ENCODE data around the gene SLC19A1. TPM values are rescaled to one million over a fixed set of nuclear protein-coding genes. Genes with fewer than 3 reads are reported as not detected.

Gene SLC19A1
- total RNA-seq, 4 donors from 2014 or later: 3.3 to 27.9 (median 11.4) TPM

GRCh38 chr21:45490049-45490731 is 52.0 kb downstream of the SLC19A1 start:
- DNase-seq (ENCODE audit: low spot score in 2 of 2): no peak
- Histone ChIP-seq H3K27ac (peak overlapping the region in 1 of 4 donors; percentile 11), H3K9me3 (no peaks in the 10 kb centered on the region), H3K36me3 (peaks cover 0 to 67% (median 0%) of the 10 kb centered on the region in 3 donors), H3K4me1 (no peaks in the 10 kb centered on the region), H3K27me3 (no peaks in the 10 kb centered on the region), H3K4me3 (no peak overlapping the region)
- TF ChIP-seq EP300 (IDR thresholded peaks at IDR 0.05) (no peak), CTCF (IDR thresholded peaks at IDR 0.05) (no peak), POLR2A (IDR thresholded peaks at IDR 0.05) (no peak)
- WGBS, 2 donors: 74 to 81% methylated on average over 19 to 22 of the region's 29 CpGs

- TF ChIP-seq POLR2A (IDR thresholded peaks at IDR 0.05): no peak
- TF ChIP-seq EP300 (IDR thresholded peaks at IDR 0.05): no peak
- no peak for TF ChIP-seq CTCF (IDR thresholded peaks at IDR 0.05)
- Histone ChIP-seq H3K9me3 (no peaks in the 10 kb centered on the region), H3K4me1 (no peaks in the 10 kb centered on the region), H3K27ac (no peak overlapping the region), H3K27me3 (no peaks in the 10 kb centered on the region), H3K4me3 (no peak overlapping the region), H3K36me3 (peaks cover 0 to 62% (median 0%) of the 10 kb centered on the region in 3 donors)
- 43 to 44% methylated on average over 7 to 9 of the region's 9 CpGs for WGBS, 2 donors
- DNase-seq (ENCODE audit: low spot score in 2 of 2): no peak
Observed at GRCh38 chr21:45489722-45489982, 52.6 kb downstream of the SLC19A1 start.

- no peak for TF ChIP-seq EP300 (IDR thresholded peaks at IDR 0.05)
- no peak for TF ChIP-seq POLR2A (IDR thresholded peaks at IDR 0.05)
- no peak for TF ChIP-seq CTCF (IDR thresholded peaks at IDR 0.05)
- WGBS, 2 donors: 81 to 87% methylated on average over 29 to 35 of the region's 36 CpGs
- H3K27ac ChIP-seq: no peak overlapping the region
- H3K4me3 ChIP-seq: no peak overlapping the region
- no peaks in the 10 kb centered on the region for H3K4me1 ChIP-seq
- DNase-seq (ENCODE audit: low spot score in 2 of 2): no peak
- H3K36me3 ChIP-seq: peaks cover 0 to 62% (median 0%) of the 10 kb centered on the region in 3 donors
- no peaks in the 10 kb centered on the region for H3K9me3 ChIP-seq
- no peaks in the 10 kb centered on the region for H3K27me3 ChIP-seq
Observed at GRCh38 chr21:45488931-45489721, 53.1 kb downstream of the SLC19A1 start.

GRCh38 chr21:45487891-45488600 is 54.2 kb downstream of the SLC19A1 start:
- TF ChIP-seq CTCF (IDR thresholded peaks at IDR 0.05) (no peak), POLR2A (IDR thresholded peaks at IDR 0.05) (no peak), EP300 (IDR thresholded peaks at IDR 0.05) (no peak)
- Histone ChIP-seq H3K4me1 (no peaks in the 10 kb centered on the region), H3K27ac (no peak overlapping the region), H3K27me3 (no peaks in the 10 kb centered on the region), H3K9me3 (no peaks in the 10 kb centered on the region), H3K36me3 (peaks cover 0 to 62% (median 0%) of the 10 kb centered on the region in 3 donors), H3K4me3 (no peak overlapping the region)
- WGBS, 2 donors: 70 to 75% methylated on average over 18 of the region's 18 CpGs
- no peak for DNase-seq (ENCODE audit: low spot score in 2 of 2)

Data from tibial nerve (tissue), 4 donors.